SKM-1 (cell line): ENCODE data around the gene FXYD5.

ENCODE experiments used
- DNase-seq: peaks from one replicate; lab custom pipeline; 2025; ENCODE audit not compliant: unreplicated experiment; lab: John Stamatoyannopoulos, UW

The FXYD5 gene

GRCh38 chr19:35154525-35155406, at the start of gene FXYD5:
Gene FXYD5, plus strand, starts transcription at chr19:35154735. Its CDS starts 816 bp downstream, at chr19:35155551.
- peak; percentile 65 for DNase-seq

- DNase-seq, result no peak
Measured at GRCh38 chr19:35105047-35105410, 49.5 kb upstream of the FXYD5 start.

DNA sequence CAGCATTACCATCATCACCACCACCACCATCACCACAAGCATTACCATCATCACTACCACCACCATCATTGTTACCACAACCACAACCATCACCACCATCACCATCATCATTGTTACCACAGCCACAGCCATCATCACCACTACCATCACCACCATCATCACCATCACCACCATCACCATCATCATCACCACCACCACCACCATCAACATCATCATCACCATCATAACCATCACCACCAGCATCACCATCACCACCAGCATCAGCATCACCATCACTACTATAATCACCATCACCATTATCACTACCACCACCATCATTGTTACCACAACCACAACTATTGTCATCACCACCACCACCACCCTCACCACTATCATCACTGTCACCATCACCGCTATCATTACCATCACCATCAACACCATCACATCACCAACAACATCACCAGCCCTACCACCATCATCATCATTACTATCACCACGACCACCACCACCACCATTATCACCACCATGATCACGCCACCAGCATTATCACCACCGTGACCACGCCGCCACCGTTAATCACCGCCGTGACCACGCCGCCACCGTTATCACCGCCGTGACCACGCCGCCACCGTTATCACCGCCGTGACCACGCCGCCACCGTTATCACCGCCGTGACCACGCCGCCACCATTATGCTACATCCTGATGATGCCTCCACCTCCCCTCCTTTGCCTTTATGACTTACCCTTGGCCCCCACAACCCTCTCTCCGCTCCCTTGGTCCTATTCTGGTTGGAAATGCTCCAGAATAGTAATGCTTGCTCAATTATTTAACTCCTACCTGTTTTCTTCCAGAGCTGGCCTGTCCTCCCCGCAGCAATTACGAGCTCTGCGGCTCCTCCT, 48.9 kb upstream of the FXYD5 start:
- DNase-seq, result no peak

DNA sequence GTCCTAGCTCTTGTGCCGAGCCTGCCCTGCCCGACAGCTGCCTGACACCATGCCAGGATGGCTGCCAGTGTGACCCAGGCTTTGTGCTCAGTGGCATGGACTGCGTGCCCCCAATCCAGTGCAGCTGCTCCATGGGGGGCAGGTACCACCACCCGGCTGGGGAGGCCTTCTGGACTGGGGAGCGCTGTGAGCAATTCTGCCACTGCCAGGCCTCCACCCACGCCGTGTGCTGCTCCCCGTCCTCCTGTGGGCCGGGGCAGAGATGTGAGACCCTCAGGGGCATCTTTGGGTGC, 48.3 kb upstream of the FXYD5 start:
- no peak for DNase-seq

GRCh38 chr19:35106898-35107541, 47.5 kb upstream of the FXYD5 start:
- DNase-seq, result no peak

DNA sequence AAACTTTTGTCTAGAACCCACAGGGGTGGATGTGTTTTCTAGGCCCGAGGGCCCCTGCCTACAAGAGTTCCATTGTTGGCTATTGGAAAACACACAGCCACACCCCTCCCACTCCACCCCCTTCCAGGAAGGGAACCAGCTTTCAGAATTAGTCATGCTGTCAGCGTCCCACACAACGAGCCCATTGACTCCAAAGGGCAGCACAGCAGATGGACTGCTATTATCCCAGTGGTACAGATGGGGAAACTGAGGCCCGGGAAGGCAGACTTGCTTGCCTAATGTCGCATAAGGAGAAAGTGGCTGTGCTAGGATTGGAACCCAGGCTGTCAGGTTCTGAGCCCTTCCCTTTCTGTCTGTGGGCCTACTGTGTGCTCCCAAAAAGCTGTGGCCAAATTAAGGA, 47.0 kb upstream of the FXYD5 start:
- no peak for DNase-seq

DNA sequence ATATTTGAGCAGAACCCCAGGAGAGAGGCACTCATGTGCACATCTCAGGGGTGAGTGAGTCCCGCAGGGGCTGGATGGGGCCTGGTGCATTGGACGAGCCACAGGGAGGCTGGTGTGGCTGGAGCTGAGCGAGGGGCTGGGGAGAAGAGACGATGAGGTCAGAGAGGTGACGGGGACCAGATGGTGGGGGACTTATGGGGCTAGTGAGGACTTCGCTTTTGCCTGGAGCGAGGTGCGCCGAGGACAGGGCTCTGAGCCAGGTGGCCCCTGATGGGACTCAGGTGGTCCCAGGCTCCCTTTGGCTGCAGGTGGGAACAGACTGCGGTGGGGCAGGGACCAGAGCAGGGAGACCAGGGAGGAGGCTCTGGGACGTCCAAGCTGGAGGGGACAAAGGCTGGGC, 45.8 kb upstream of the FXYD5 start:
- no peak for DNase-seq

DNA sequence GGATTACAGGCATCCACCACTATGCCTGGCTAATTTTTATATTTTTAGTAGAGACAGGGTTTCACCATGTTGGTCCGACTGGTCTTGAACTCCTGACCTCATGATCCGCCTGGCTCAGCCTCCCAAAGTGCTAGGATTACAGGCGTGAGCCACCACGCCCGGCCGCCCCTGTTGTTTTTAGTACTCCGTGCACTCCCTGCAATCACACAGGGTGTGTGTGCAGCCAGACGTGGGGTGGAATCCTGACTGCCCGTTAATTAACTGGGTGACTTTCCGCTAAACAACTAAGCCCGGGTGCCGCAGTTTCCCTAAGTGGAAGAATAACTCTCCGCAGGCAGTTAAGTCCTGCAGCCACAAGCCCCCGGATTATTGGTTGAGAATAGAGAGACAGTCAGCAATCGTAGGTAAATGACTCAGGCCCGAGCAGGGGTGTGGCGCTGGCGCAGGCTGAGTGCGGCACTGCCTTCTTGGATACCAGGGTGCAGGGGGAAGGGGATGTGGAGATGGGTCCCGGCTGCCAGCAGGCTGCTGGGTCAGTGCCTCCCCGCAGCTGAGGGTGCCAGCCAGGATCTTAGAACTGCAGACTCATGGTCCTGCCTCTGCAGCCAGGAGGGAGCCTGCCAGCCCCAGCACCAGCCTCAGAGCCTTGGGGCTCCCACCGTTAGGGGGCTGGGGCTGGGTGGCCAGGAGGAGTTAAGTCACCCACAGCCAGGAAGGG, 45.0 kb upstream of the FXYD5 start:
- no peak for DNase-seq

- no peak for DNase-seq
Measured at GRCh38 chr19:35110974-35111373, 43.6 kb upstream of the FXYD5 start.

DNA sequence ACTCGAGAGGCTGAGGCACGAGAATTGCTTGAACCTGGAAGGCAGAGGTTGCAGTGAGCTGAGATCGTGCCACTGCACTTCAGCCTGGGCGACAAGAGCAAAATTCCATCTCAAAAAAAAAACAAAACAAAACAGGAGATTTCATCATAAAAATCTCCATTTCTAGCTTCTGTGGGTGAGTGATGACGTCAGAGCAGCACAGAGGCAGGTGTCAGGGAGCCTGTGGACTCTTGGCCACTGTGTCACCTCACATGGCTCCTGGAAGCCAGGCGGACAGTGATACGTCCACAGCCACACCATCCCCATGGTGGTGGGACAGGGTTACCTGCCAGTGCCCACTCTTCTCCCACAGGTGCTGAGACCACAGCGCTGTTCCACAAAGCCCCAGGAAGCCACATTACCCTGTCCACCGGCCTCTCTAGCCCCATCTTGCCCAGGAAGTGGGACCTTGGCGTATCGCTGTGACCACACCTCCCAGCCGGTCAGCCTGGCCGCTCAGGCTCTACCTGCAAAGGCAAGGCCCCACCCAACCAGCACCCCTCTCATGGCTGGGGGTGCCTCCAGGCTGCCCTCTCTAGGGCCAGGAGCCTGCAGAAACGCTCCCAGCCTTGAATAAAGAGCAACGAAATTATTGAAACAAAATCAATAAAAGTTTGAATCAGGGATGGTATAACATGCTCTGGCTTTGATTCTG, 41.4 kb upstream of the FXYD5 start:
- DNase-seq, result no peak

DNA sequence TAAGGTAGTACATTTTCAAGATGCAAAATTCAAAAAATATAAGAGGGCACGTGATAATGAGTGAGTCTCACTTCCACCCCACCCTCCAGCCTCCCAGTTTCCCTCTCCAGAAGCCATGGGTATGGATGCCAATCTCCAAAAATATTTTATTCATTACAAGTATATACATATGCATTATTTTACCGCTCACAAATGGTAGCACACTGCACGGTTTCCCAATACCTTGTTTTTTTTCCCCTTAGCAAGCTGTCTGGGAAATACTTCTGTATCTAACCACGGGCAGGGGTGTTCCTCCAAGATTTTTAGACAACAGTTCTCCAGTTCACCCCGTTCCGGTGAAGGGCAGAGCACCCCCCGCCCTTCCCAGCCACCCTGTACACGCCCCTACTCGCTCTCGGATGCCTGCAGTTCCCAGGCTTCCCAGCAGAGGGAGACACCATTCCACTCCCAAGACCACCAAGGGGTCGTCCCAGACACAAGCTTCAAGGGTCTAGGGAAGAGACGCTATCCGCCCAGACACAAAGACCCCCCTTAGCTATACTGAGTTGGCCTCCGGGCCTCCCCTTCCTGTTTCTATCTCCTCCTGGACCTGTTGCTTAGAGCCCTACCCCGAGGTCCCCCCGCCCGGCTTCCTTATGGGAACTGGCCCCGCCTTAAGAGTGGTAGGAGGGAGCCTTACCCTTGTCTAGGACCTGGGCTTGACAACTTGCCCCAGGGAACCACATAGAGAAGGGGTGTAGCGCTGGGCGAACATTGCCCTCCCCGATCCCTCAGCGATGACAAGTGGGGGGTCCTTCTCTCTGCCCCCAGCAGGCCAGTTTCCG, 40.0 kb upstream of the FXYD5 start:
- DNase-seq, result no peak

DNA sequence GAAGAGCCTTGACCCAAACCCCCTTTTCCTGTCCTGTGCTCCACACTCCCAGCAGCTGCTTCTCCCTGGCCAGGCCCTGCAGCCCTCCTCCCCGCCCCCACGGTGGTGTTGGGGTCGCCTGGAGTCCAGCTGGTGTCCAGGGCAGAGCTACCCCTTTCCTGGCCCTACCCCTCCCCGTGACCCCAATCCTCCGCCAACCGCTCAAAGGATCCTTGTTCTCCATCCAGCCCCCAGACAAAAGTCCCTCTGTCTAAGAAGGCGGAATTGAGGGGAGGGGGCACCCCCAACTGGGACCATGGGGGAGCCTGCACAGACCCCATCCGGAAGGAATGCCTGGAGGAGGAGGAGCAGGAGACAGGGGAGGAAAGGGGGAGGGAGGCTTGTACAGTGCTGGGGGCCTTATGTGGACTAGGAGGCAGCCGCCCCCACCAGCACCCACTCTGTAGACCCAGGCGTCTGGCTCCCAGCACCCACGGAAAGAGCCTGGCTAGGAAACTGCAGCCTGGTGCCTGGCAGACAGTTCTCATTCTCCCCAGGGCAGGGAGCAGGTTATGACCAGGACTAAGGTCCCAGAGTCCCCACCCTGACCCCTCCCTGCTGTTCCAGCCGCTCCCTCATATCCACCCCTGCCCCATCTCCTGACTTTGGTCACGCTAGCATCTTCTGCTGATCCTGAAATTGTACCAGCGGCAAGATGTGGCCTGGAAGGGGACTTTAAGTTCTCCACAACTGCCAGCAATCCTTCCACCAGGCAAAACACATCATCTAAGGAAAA, 39.2 kb upstream of the FXYD5 start, which contains the start of gene FXYD3:
Gene FXYD3 (plus strand): TSS at position 647 of the 775 bp plus-strand sequence. CDS start 3,554 bp downstream, outside the sequence.
- DNase-seq, result no peak

DNA sequence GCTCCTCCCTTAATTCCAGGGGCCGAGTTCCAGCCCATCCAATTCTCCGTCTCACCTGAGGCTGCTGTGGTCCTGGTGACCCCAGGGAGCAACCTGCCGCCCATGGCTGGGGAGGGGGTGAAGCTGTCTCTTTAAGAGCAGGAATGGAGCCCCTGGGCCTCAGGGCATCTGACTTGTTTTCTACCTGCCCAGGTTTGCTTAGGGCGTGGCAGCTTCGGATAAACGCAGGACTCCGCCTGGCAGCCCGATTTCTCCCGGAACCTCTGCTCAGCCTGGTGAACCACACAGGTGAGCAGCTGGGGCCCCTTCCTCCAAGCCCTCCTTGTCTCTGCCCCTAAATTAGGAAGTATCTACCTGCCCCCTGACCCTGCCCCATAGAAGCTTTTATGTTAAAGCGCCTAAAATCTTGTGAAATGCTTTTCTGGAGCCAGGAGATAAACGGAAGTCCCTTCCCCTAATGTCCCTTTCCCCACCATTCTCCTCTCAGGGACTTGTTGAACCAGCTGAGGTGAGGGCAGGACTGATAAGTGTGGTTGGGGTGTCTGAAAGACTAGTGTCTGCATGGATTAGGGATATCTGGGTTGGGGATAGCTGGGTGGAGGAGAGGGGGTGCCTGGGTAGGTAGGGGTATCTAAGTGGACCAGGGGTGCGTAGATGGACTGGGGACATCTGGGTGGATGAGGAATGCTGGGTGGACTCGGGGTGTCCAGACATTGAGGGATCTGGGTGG, 38.3 kb upstream of the FXYD5 start:
- no peak for DNase-seq

- no peak for DNase-seq
Measured at GRCh38 chr19:35117116-35117515, 37.4 kb upstream of the FXYD5 start.

- no peak for DNase-seq
Measured at GRCh38 chr19:35117799-35118198, 36.7 kb upstream of the FXYD5 start.

DNA sequence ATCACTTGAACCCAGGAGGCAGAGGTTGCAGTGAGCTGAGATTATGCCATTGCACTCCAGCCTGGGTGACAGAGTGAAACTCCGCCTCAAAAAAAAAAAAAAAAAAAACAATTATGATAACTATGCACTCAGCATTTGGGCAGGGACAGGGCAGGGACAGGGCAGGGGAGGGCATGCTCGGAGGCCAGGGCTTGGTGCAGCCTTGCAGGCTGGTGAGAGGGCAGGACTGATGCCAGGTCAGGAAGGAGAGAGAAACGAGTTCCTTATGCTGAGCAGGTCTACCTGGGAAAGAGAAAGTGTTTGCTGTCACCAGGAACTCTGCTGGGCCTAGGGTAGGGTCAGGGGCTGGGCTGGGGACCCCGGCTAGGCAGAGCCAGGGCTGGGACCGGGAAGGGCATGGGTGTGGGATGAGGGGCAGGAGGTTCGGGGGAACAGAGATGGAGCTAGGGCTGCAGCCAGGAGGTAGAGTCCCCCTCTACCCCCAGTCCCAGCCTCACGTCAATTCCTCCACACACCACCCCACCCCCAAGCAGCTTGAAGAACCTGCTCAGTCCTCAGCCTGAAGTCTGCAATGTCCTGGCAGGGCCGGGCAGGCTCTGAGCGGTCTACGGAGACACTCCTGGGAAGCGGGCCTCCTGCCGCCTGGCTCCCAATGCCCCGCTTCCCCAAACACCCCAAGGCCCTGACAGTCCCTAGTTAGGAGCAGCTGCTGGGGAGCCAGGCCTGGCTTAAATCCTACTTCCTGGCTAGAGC, 36.1 kb upstream of the FXYD5 start:
- DNase-seq, result no peak

DNA sequence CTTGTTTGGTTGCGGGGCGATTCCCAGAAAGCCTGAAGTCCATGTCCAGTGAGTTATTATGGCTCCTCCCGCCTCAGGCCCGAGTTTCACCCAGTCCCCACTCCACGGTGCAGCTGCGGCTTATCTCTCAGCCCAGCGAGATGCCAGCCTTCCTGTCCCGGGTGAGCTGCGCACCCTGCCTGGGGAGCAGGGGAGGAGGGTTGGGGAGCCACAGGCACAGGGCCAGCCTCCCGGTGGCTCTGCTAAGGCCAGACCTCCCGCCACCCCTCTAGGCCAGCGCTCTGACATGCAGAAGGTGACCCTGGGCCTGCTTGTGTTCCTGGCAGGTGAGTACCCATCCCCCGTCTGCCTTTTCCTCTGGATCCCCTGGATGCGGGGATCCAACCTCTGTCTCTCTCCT, 35.4 kb upstream of the FXYD5 start:
- no peak for DNase-seq
